RWPE2 (cell line): ENCODE data around the gene APP.

ENCODE experiments used
- ATAC-seq: fragments of 200-7000 bp; cut with Tn5 transposase; 3 replicates; pipeline ENCODE4 v1.9.1; 2021; ENCODE audit warnings: low read depth
- DNase-seq: peaks from one replicate; pipeline ENCODE4 v3.0.0-alpha.2; 2020; ENCODE audit warnings: low spot score
- H3K27ac ChIP-seq: fragments of 450-650 bp; 2 replicates; pipeline ENCODE4 v1.5.1; 2017; ENCODE audit warnings: mild to moderate bottlenecking; ENCODE audit not compliant: poor library complexity, severe bottlenecking
- H3K27me3 ChIP-seq: fragments of 250-450 bp; sonication (Bioruptor Pico); 2 replicates; pipeline ENCODE4 v1.5.1; 2021; ENCODE audit warnings: mild to moderate bottlenecking, moderate library complexity; ENCODE audit not compliant: insufficient read depth, poor library complexity, severe bottlenecking
- H3K36me3 ChIP-seq: fragments of 250-450 bp; sonication (Bioruptor Pico); 2 replicates; pipeline ENCODE4 v1.5.1; 2020; ENCODE audit warnings: low read depth, mild to moderate bottlenecking, moderate library complexity
- H3K4me1 ChIP-seq: fragments of 250-450 bp; sonication (Bioruptor Pico); 2 replicates; pipeline ENCODE4 v1.5.1; 2021; ENCODE audit warnings: mild to moderate bottlenecking, moderate library complexity; ENCODE audit not compliant: insufficient read depth, poor library complexity, severe bottlenecking
- H3K4me3 ChIP-seq: fragments of 250-450 bp; sonication (Bioruptor Pico); 2 replicates; pipeline ENCODE4 v1.5.1; 2021; ENCODE audit warnings: mild to moderate bottlenecking, moderate library complexity; ENCODE audit not compliant: severe bottlenecking
- H3K9me3 ChIP-seq: fragments of 250-450 bp; sonication (Bioruptor Pico); 2 replicates; pipeline ENCODE4 v1.5.1; 2021; ENCODE audit warnings: mild to moderate bottlenecking, moderate library complexity; ENCODE audit not compliant: severe bottlenecking
- CTCF ChIP-seq: fragments of 450-650 bp; IDR thresholded peaks from one replicate; pipeline ENCODE4 v1.5.1; 2017; ENCODE audit warnings: mild to moderate bottlenecking, moderate library complexity; ENCODE audit not compliant: poor library complexity, severe bottlenecking

The APP gene

GRCh38 chr21:25845729-25846256, 324.8 kb downstream of the APP start:
- H3K4me3 ChIP-seq, result no peak overlapping the region
- no peaks in the 10 kb centered on the region for H3K4me1 ChIP-seq
- no peaks in the 10 kb centered on the region for H3K27me3 ChIP-seq
- H3K9me3 ChIP-seq, result no peaks in the 10 kb centered on the region
- H3K27ac ChIP-seq, result no peak overlapping the region
- DNase-seq (no peak), ATAC-seq (no peak; the same call in 2 of the 3 replicates)
- no peak for TF ChIP-seq CTCF
- no peaks in the 10 kb centered on the region for H3K36me3 ChIP-seq

- Histone ChIP-seq H3K27ac (no peak overlapping the region), H3K4me3 (no peak overlapping the region), H3K4me1 (peaks cover under 1% of the 10 kb centered on the region), H3K36me3 (no peaks in the 10 kb centered on the region), H3K27me3 (no peaks in the 10 kb centered on the region), H3K9me3 (no peaks in the 10 kb centered on the region)
- ATAC-seq, result no peak
- TF ChIP-seq CTCF, result no peak
- no peak for DNase-seq
Measured at GRCh38 chr21:25842925-25843324, 327.6 kb downstream of the APP start.

- Histone ChIP-seq H3K36me3 (no peaks in the 10 kb centered on the region), H3K27me3 (no peaks in the 10 kb centered on the region), H3K4me1 (peaks cover 27% of the 10 kb centered on the region), H3K9me3 (no peaks in the 10 kb centered on the region), H3K4me3 (no peak overlapping the region), H3K27ac (no peak overlapping the region)
- no peak for TF ChIP-seq CTCF
- ATAC-seq (peak; percentile 67), DNase-seq (no peak)
Measured at GRCh38 chr21:25838809-25839208, 331.8 kb downstream of the APP start.

GRCh38 chr21:25837533-25838265, 332.9 kb downstream of the APP start:
- ATAC-seq, result 0 out of 3 replicates have a peak, but pooled peaks have one; percentile 8
- Histone ChIP-seq H3K9me3 (no peaks in the 10 kb centered on the region), H3K27me3 (no peaks in the 10 kb centered on the region), H3K27ac (peak overlapping the region; percentile 3), H3K4me1 (peaks cover 27% of the 10 kb centered on the region), H3K36me3 (no peaks in the 10 kb centered on the region), H3K4me3 (no peak overlapping the region)
- TF ChIP-seq CTCF, result no peak
- no peak for DNase-seq

- Histone ChIP-seq H3K9me3 (no peaks in the 10 kb centered on the region), H3K27ac (no peak overlapping the region), H3K36me3 (no peaks in the 10 kb centered on the region), H3K4me1 (peaks cover 27% of the 10 kb centered on the region), H3K27me3 (no peaks in the 10 kb centered on the region), H3K4me3 (no peak overlapping the region)
- DNase-seq (no peak), ATAC-seq (no peak)
- no peak for TF ChIP-seq CTCF
Measured at GRCh38 chr21:25836396-25836795, 334.2 kb downstream of the APP start.
